Fibroblast of lung (primary cell): ENCODE measurements around the gene VPS26B.

ENCODE experiments used
- EZH2 ChIP-seq: IDR thresholded peaks from 2 replicates; pipeline ENCODE4 v1.5.1; 2012; ENCODE audit warnings: low read length, control low read depth, mild to moderate bottlenecking; ENCODE audit errors: missing control alignments
- TF ChIP-seq, protein P1 (sequence below), 2 donors: IDR thresholded peaks in 1 of 2; conservative IDR thresholded peaks in 1 of 2; 1 replicate in 1 of 2; 2 replicates in 1 of 2; pipeline ENCODE4 v1.5.1; 2011 to 2012; ENCODE audit warnings: low read length in 2 of 2, control low read depth in 1 of 2, inconsistent platforms in 1 of 2, low read depth in 1 of 2, mild to moderate bottlenecking in 1 of 2

DNA sequence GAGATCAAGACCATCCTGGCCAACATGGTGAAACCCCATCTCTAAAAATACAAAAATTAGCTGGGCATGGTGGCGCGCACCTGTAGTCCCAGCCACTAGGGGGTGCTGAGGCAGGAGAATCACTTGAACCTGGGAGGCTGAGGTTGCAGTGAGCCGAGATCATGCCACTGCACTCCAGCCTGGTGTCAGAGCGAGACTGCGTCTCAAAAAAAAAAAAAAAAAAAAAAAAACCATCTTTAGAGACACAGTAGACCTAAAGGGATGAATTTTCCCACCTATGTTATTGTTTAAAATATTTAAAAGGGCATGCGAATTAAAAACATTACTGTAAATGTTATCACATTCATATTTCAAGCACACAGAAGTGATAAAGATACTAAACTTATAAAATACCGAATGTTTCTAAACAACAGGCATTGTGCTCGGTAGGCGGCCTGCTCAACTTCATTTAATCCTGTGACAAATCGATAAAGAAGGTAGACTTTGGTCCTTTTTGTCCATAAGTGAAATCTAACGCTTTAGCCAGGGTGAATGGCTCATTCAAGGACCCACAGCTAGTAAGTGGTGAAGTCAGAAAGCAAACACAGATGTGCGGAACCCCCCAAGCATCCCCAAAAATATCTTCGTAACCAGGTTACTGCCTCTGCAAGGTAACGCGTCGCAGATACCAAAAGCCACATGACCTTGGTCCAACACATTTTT lies 16.8 kb upstream of the VPS26B start:
- TF ChIP-seq, protein P1, sequence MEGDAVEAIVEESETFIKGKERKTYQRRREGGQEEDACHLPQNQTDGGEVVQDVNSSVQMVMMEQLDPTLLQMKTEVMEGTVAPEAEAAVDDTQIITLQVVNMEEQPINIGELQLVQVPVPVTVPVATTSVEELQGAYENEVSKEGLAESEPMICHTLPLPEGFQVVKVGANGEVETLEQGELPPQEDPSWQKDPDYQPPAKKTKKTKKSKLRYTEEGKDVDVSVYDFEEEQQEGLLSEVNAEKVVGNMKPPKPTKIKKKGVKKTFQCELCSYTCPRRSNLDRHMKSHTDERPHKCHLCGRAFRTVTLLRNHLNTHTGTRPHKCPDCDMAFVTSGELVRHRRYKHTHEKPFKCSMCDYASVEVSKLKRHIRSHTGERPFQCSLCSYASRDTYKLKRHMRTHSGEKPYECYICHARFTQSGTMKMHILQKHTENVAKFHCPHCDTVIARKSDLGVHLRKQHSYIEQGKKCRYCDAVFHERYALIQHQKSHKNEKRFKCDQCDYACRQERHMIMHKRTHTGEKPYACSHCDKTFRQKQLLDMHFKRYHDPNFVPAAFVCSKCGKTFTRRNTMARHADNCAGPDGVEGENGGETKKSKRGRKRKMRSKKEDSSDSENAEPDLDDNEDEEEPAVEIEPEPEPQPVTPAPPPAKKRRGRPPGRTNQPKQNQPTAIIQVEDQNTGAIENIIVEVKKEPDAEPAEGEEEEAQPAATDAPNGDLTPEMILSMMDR (conservative IDR thresholded peaks at IDR 0.05 in 1 of 2, IDR thresholded peaks at IDR 0.05 in 1 of 2; ENCODE audit: low read depth in 1 of 2, low read length in 2 of 2), result peak; percentile 53 to 56
- TF ChIP-seq EZH2, result no peak
